Lung (tissue), 12 donors: ENCODE data around the gene SPEF1. TPM values are rescaled to one million over a fixed set of nuclear protein-coding genes. Genes with fewer than 3 reads are reported as not detected.

Experiments
- ATAC-seq: fragments of 200-7000 bp; cut with Tn5 transposase; one replicate; pipeline ENCODE4 v1.9.1; 2020; ENCODE audit warnings: moderate number of reproducible peaks; ENCODE audit not compliant: insufficient read depth, low FRiP score
- DNase-seq, 3 donors: peaks; one replicate each; pipeline ENCODE4 v3.0.0-alpha.2; 2013 to 2017
- H3K27ac ChIP-seq, 2 donors: one replicate each; pipeline ENCODE4 v1.5.1; 2013; ENCODE audit warnings: mild to moderate bottlenecking in 2 of 2, moderate library complexity in 2 of 2, control low read depth in 1 of 2, inconsistent platforms in 1 of 2, low read depth in 1 of 2, low read length in 1 of 2
- H3K27me3 ChIP-seq, 3 donors: one replicate each; pipeline ENCODE4 v1.5.1; 2013; ENCODE audit warnings: low read length in 2 of 3; ENCODE audit not compliant: control insufficient read depth in 3 of 3, insufficient read depth in 3 of 3
- H3K36me3 ChIP-seq, 4 donors: one replicate each; pipeline ENCODE4 v1.5.1; 2013; ENCODE audit warnings: low read length in 4 of 4, mild to moderate bottlenecking in 1 of 4, moderate library complexity in 1 of 4; ENCODE audit not compliant: control insufficient read depth in 4 of 4, insufficient read depth in 4 of 4
- H3K4me1 ChIP-seq, 5 donors: one replicate each; pipeline ENCODE4 v1.5.1; 2013; ENCODE audit warnings: low read length in 5 of 5, mild to moderate bottlenecking in 2 of 5, moderate library complexity in 1 of 5; ENCODE audit not compliant: control insufficient read depth in 5 of 5, insufficient read depth in 5 of 5
- H3K4me3 ChIP-seq: one replicate; pipeline ENCODE4 v1.5.1; 2013; ENCODE audit warnings: mild to moderate bottlenecking, control low read depth, moderate library complexity
- H3K9ac ChIP-seq, 2 donors: one replicate each; pipeline ENCODE4 v1.5.1; 2013; ENCODE audit warnings: low read length in 2 of 2, control low read depth in 1 of 2; ENCODE audit not compliant: insufficient read depth in 1 of 2
- H3K9me3 ChIP-seq, 4 donors: one replicate each; pipeline ENCODE4 v1.5.1; 2013; ENCODE audit warnings: low read length in 3 of 4, mild to moderate bottlenecking in 1 of 4, moderate library complexity in 1 of 4; ENCODE audit not compliant: control insufficient read depth in 4 of 4, insufficient read depth in 3 of 4
- WGBS, 2 donors: extraction: QIAGEN DNeasy Blood & Tissue Kit; methylation state at CpG; one replicate each; pipeline ENCODE4 v1.1.7; 2013; 5-methylcytosine and 5-hydroxymethylcytosine counted together
- polyA plus RNA-seq, 2 donors: library from polyadenylated mRNA; stranded (reverse); fragments of 200-250 nt; gene quantifications; one replicate each; pipeline ENCODE4 v1.2.1, GENCODE V29; 2013
- total RNA-seq, 2 donors: library from RNA; depleted of rRNA in 1 of 2; stranded (reverse); fragments of >200 nt in 1 of 2; gene quantifications; one replicate each; pipeline ENCODE4 v1.2.1, GENCODE V29; 2014 to 2021
- TF ChIP-seq, protein P1 (sequence below): IDR thresholded peaks from 2 replicates; pipeline ENCODE4 v1.5.1; 2012; ENCODE audit warnings: mild to moderate bottlenecking; ENCODE audit errors: control extremely low read depth, extremely low read depth
- donor health status: control.
- donor health status: control.
- donor health status: Bipolar disorder and iron deficiency.
- donor health status: healthy.
- donor health status: DM: yes; HTN: yes; CAD: no.

The SPEF1 gene
- total and polyA plus RNA-seq, 4 donors: 9.6 to 15.5 (median 11.8) TPM

DNA sequence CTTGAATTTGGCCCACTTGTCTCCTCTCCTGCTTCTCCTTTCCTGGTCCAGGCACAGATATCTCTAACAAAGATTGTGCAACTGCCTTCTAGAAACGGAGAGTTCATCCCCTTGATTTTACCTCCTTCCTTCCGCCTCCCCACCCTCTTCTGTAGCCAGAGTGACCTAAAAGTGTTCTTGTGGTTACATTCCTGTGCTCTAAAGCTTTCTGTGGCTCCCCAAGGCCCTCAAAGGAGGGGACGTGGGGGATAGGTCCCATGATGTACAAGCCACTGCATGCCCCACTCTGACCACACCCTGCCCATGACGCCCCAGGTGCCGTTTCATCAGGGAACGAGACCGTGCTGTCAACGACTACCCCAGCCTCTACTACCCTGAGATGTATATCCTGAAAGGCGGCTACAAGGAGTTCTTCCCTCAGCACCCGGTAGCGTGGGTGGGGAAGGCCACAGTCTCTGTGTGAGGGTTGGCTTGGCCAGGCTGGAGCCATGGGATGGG is 23.1 kb upstream of the SPEF1 start:
- TF ChIP-seq, protein P1, sequence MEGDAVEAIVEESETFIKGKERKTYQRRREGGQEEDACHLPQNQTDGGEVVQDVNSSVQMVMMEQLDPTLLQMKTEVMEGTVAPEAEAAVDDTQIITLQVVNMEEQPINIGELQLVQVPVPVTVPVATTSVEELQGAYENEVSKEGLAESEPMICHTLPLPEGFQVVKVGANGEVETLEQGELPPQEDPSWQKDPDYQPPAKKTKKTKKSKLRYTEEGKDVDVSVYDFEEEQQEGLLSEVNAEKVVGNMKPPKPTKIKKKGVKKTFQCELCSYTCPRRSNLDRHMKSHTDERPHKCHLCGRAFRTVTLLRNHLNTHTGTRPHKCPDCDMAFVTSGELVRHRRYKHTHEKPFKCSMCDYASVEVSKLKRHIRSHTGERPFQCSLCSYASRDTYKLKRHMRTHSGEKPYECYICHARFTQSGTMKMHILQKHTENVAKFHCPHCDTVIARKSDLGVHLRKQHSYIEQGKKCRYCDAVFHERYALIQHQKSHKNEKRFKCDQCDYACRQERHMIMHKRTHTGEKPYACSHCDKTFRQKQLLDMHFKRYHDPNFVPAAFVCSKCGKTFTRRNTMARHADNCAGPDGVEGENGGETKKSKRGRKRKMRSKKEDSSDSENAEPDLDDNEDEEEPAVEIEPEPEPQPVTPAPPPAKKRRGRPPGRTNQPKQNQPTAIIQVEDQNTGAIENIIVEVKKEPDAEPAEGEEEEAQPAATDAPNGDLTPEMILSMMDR: no peak
- Histone ChIP-seq H3K27ac (peak overlapping the region in 1 of 2 donors; percentile 76), H3K27me3 (no peaks in the 10 kb centered on the region), H3K9me3 (no peaks in the 10 kb centered on the region), H3K9ac (no peak overlapping the region), H3K4me1 (peaks cover 4 to 46% (median 25%) of the 10 kb centered on the region in 5 donors), H3K36me3 (peaks cover 0 to 51% (median 35%) of the 10 kb centered on the region in 4 donors), H3K4me3 (no peak overlapping the region)
- WGBS, 2 donors: 60 to 61% methylated on average over 11 of the region's 11 CpGs
- DNase-seq: no peak
- no peak for ATAC-seq

DNA sequence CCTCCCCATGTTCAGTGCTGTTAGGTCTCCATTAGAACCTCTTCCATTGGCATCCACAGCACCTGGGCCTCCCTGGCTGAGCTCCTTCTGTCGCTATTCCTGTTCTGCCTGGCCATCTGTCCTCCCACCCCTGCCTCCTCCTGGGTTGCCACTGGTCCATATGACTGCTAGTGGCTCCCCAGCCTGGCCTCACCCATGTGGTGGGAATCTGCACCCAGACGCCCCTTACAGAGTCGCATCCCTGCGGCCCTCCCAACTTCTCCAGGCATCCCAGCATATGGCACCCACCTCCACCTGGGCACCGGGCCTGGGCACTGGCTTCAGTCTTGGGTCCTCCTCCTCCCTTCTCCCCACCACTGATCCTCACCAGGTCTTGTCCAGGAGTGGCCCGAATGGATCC is 22.6 kb upstream of the SPEF1 start:
- ATAC-seq: no peak
- Histone ChIP-seq H3K27me3 (no peaks in the 10 kb centered on the region), H3K4me3 (no peak overlapping the region), H3K9me3 (no peaks in the 10 kb centered on the region), H3K36me3 (peaks cover 0 to 52% (median 35%) of the 10 kb centered on the region in 4 donors), H3K4me1 (peaks cover 4 to 51% (median 26%) of the 10 kb centered on the region in 5 donors), H3K27ac (peak overlapping the region in 1 of 2 donors; percentile 33), H3K9ac (no peak overlapping the region)
- no peak for DNase-seq
- TF ChIP-seq, protein P1: no peak
- 79 to 86% methylated on average over 6 of the region's 6 CpGs for WGBS, 2 donors

DNA sequence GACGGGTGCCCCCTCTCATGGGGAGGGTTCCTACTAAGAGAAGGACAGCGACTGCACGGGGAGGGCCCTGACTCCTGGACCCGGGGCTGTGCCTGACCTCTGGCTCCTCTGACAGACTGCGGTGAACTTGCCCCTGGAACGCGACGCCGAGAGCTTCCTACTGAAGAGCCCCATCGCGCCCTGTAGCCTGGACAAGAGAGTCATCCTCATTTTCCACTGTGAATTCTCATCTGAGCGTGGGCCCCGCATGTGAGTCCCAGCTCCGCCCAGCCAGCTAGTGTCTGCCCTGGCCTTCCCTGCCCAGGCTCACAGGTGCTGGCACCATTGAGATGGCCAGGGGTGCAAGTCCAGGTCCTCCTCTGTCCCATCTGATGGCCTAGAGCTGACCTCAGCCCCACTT is 22.0 kb upstream of the SPEF1 start:
- no peaks in the 10 kb centered on the region for H3K27me3 ChIP-seq
- H3K4me1 ChIP-seq: peaks cover 4 to 55% (median 26%) of the 10 kb centered on the region in 5 donors
- peak overlapping the region in 1 of 2 donors; percentile 33 for H3K27ac ChIP-seq
- ATAC-seq (no peak), DNase-seq (no peak)
- TF ChIP-seq, protein P1: no peak
- H3K9ac ChIP-seq: no peak overlapping the region
- H3K36me3 ChIP-seq: peaks cover 0 to 55% (median 35%) of the 10 kb centered on the region in 4 donors
- H3K4me3 ChIP-seq: no peak overlapping the region
- 90 to 94% methylated on average over 13 to 14 of the region's 14 CpGs for WGBS, 2 donors
- H3K9me3 ChIP-seq: no peaks in the 10 kb centered on the region
